Stimulated activated CD4-positive, alpha-beta T cell treated with anti-CD3 and anti-CD28 coated beads, Interleukin-1b, Interleukin-23, amount 100 ng/mL, for 24 hours (primary cell): ENCODE data around the gene TTC31.
A peak's percentile ranks its signal among the peaks of the same experiment; 100 is the strongest.

Experiments
- DNase-seq, 4 experiments: peaks; one replicate each; pipeline ENCODE4 v3.0.0-alpha.2; 2020; ENCODE audit warnings: low read depth in 4 of 4, low spot score in 1 of 4

Gene TTC31

DNA sequence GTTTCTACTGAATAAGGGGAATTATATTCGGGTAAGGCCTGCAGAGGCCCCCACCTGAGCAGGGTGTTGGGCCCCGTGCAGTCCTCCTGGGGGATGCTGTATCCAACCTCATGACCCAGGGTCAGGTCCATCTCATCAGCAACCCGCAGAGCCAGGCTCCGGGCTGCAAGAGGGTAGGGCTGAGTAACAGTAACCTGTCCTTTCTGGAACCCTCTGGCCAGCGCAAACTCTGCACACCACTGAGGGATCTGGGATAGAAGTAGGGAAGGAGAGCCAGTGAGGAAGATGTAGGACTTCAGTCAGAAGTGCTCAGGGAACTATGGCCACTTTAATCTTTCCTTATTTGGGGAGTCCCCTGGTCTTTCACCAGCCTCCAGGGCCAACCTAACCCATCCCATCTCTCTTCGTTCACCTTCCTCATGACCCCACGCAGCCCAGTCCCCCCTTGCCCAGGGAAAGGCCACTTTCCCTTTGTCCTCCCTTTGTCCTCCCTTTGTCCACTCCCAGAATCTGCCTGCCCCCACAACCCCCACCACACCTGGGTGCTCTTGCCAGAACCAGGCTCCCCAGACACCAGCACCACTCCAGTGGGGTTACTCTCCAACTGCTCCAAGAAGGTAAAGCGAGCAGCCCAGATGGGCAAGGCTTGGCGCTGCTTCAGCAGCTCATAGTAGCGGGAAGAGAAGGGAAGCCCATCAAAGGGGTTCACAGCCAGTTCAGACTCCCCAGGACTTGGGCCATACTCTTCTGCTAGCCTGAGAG lies 42.3 kb downstream of the TTC31 start:
- DNase-seq, result no peak

GRCh38 chr2:74525717-74526648 lies 43.1 kb downstream of the TTC31 start, which contains the start of gene DQX1:
Gene DQX1 (minus strand): TSS chr2:74526231. CDS start chr2:74525729, 502 bp downstream.
- DNase-seq, result no peak

GRCh38 chr2:74526649-74527230 lies 43.9 kb downstream of the TTC31 start:
- DNase-seq, result no peak

GRCh38 chr2:74527741-74528140 lies 44.9 kb downstream of the TTC31 start:
- no peak for DNase-seq

- DNase-seq, result peak in 1 of 4 experiments; percentile 22
Measured at GRCh38 chr2:74528600-74529356, 45.9 kb downstream of the TTC31 start.

DNA sequence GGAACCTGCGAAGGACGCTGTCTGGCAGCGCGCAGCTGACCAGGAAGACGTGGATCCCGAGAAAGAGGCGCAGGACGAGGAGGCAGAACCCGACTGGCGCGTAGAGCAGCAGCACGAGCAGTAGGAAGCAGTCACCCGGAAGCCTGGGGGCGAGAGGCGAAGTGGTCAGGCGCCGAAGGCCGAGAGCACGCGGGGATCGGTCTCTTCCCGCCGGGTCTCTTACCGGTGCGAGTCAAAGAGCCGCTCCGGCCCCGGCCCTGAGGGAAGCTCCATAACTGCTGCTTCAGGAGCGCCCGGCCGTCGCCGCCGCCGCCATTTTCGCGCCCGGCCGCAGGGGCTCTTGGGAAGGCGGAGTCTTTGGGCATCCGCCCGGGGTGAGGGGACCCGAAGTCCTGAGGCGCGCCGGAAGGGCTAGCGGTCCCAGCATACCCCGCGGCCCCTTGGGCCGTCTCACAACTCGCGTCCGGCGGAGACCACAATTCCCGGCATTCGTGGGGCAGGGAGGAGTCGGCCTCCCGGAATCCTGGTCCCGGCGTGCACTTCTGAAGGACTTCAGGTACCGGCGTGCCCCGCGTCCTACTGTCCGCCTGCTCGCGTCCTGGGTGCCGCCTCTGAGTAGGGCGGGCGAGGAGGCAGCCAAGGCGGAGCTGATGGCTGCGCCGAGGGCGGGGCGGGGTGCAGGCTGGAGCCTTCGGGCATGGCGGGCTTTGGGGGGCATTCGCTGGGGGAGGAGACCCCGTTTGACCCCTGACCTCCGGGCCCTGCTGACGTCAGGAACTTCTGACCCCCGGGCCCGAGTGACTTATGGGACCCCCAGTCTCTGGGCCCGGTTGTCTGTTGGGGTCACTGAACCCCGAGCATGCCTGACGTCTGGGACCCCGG lies 46.7 kb downstream of the TTC31 start, which contains the start of the genes AUP1 and HTRA2:
AUP1 (minus strand) TSS at position 350 of the 882 bp plus-strand sequence; CDS start at position 273, 77 bp downstream.
HTRA2 (plus strand) TSS at position 577 of the 882 bp plus-strand sequence; CDS start at position 651, 74 bp downstream.
- DNase-seq, result peak; percentile 66 to 94 (median 80)

DNA sequence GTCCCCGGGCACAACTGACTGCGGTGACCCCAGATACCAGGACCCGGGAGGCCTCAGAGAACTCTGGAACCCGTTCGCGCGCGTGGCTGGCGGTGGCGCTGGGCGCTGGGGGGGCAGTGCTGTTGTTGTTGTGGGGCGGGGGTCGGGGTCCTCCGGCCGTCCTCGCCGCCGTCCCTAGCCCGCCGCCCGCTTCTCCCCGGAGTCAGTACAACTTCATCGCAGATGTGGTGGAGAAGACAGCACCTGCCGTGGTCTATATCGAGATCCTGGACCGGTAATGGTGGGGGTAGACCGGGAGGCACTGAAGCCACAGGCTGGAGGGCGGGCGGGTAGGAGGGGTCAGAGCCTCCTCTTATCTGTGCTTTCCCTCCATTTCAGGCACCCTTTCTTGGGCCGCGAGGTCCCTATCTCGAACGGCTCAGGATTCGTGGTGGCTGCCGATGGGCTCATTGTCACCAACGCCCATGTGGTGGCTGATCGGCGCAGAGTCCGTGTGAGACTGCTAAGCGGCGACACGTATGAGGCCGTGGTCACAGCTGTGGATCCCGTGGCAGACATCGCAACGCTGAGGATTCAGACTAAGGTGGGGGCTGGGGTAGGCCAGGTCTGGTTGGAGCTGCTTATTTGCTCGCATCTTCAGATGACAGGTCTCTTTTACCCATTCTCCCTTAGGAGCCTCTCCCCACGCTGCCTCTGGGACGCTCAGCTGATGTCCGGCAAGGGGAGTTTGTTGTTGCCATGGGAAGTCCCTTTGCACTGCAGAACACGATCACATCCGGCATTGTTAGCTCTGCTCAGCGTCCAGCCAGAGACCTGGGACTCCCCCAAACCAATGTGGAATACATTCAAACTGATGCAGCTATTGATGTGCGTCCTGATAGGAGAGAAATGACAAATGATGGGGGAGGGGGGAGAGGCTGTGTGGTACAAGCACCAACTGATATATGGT lies 47.6 kb downstream of the TTC31 start:
- peak in 1 of 4 experiments; percentile 41 for DNase-seq

DNA sequence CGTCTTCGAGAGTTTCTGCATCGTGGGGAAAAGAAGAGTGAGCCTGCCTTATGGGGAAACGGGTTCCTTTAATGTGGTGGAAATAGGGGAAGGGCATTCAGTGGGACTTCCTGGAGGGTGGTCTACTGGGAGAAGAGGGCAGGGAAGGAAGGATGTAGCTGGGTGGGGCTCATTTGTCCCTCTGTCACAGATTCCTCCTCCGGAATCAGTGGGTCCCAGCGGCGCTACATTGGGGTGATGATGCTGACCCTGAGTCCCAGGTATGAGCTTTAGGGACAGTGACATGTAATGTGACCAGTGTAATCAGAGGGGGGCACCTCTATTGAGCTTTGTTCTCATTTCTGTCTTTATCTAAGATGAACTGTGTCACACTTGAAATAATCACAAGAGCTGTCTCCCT lies 48.8 kb downstream of the TTC31 start:
- DNase-seq, result no peak

DNA sequence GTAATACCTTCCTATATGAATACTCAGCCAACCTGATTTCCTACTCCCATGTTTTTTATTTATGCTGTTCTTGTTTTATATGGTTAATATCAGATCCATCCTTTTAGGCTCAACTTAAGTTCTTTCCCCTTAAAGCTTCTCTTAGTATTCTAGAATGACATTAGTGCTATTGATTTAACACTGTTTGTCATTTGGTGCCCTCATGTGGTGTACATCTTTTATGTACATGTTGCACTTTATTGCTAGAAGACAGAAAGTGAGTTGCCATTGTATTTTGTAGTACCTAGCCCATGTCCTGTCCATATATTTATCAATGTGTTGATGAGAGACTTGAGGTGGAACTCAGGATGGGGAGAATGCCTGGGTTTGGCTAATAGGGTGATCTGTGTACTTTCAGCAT lies 49.3 kb downstream of the TTC31 start:
- no peak for DNase-seq

- no peak for DNase-seq
Measured at GRCh38 chr2:74533464-74533863, 50.6 kb downstream of the TTC31 start.

DNA sequence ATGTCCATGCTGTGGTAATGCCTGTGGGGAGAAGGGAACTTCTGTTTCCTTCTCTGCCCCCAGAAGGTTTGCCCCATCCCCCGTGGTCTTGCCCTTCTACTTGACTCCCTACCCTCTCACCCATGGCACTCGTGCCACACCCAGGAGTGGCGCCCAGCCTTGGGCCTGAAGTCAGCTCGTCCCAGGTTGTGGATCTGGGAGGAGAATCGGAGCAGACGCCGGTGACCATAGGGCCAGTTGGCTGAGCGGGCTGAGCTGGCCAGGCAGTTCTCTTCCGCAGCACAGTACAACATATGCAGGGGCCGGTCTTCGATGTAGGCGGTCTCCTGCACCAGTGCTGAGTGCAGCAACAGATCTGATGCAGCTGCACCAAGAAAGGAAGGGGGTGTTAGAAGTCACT lies 51.5 kb downstream of the TTC31 start:
- no peak for DNase-seq

- DNase-seq, result no peak
Measured at GRCh38 chr2:74535440-74535965, 52.6 kb downstream of the TTC31 start.

DNA sequence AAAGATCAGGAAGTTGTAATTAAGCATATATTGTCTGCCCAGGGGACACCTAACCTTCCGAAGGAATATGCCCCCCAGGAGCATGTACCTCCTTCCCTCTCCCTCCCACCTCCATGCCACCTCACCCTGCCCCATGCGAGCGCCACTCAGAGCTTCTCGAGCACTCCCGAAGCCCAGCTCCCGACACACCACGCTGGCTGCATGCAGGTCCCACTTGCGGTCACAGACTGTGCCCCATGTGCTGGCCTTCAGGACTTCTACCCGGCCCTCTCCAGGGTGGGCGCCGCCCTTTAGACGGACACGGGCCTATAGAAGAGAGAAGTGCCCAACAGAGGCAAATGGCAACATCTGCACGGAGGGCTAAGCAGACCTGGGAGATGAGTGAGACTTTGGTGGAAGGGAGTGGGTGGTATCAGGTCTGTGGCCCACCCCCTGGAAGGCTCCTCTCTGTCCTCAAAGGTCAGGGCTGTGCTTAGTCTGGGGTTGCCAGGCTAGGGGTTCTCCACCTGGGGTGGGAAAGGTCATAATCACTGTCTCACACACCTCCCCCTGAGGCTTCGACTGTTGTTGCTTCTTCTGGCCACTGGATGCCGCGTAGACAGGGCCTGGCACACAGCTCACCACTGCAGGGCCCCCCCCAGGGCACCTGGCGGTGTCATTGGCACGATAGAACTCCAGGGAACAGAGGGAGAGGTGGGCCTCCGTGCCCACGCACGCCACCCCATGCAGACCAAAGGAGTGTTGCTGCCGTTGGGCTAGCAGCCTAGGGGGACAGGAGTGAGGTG lies 53.5 kb downstream of the TTC31 start:
- no peak for DNase-seq

DNA sequence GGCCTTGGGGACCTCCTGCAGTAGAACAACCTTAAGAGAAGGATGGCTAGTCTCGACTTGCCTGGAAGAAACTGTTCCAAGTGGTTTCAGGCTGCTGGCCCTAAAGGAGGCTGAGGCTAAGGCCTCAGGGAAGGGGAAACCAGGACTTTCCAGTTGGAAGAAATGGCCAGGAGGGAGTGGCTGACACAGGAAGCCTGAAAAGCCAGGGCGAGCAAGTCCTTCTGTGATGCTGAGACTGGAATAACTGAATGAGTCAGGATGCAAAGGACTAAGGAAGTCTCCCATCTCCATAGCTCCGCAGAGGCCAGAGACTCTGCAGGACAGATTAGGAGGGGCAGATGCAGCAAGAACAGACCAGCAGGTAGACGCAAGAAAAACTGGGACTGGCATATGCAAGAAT lies 54.3 kb downstream of the TTC31 start:
- no peak for DNase-seq

- no peak for DNase-seq
Measured at GRCh38 chr2:74538881-74539339, 56.0 kb downstream of the TTC31 start.

DNA sequence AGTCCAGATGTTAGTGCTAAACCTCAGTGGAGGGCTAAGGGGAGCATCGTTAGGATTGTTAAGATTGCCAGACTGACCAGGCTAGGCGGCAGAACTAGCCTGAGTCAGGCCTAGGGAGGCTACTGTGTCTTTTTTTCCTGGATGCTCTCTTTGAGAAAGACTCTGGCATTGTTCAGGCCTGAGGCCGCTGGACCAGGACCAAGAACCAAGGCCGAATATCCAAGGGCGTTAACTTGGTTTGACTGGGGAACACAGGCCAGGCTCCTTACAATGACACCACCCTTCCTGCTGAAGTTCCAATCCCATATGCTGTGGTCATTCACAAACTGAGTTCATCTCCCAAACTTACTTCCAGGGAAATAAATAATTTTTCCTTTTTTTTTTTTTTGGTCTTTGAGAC lies 57.4 kb downstream of the TTC31 start:
- no peak for DNase-seq

DNA sequence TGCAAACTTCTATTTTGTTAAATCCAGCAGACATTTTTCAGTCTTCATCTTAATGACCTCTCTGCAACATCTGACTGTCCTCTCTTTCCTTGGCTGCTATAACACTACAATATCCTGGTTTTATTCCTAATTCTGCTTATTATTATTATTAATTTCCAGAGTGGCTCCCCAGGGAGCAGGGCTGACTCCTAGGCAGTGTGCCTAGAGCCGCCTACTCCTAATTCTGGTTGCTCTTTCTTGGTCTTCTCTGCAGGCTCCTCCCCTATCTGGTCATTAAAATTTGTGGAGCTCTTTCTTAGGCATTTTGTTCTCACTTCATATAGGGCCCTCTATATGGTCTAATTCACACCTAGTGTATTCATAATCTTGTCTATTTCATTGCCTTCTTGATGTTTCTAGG lies 60.1 kb downstream of the TTC31 start:
- DNase-seq, result no peak
